ENCODE results near the gene LALBA. TPM values are rescaled to one million over a fixed set of nuclear protein-coding genes. Genes with fewer than 3 reads are reported as not detected.

The LALBA gene
- not detected in 5 replicates for total RNA-seq (2022; extraction: Qiagen RNA extraction; ENCODE audit: low read depth)

GRCh38 chr12:48569946-48570345, at the start of gene LALBA:
Gene LALBA, minus strand, starts transcription at chr12:48570046. Its CDS starts 26 bp downstream, at chr12:48570020.

GRCh38 chr12:48525332-48525731, 44.5 kb downstream of the LALBA start, which contains the start of gene OR8S1:
Gene OR8S1, plus strand, starts transcription at chr12:48525632. Its CDS starts 0 bp downstream, at chr12:48525632.

Other genes starting within 250 kb of the LALBA start
- 5.9 to 8.7 TPM (median 6.9 TPM) in 5 replicates for gene ZNF641, start 219.1 kb downstream of the LALBA start, total RNA-seq (2022; extraction: Qiagen RNA extraction; ENCODE audit: low read depth)
- gene ANP32D, start 97.5 kb downstream of the LALBA start, total RNA-seq (2022; extraction: Qiagen RNA extraction; ENCODE audit: low read depth): not detected in 5 replicates
- gene C12orf54, start 87.5 kb downstream of the LALBA start, total RNA-seq (2022; extraction: Qiagen RNA extraction; ENCODE audit: low read depth): not detected in 5 replicates
- gene OR8S1, start 44.4 kb downstream of the LALBA start, total RNA-seq (2022; extraction: Qiagen RNA extraction; ENCODE audit: low read depth): not detected in 5 replicates
- 31.5 to 41.2 TPM (median 36.0 TPM) in 5 replicates for gene KANSL2, start 112.2 kb upstream of the LALBA start, total RNA-seq (2022; extraction: Qiagen RNA extraction; ENCODE audit: low read depth)
- gene CCNT1, start 146.7 kb upstream of the LALBA start, total RNA-seq (2022; extraction: Qiagen RNA extraction; ENCODE audit: low read depth): 12.8 to 15.9 TPM (median 14.0 TPM) in 5 replicates
- 11.0 to 17.3 TPM (median 14.5 TPM) in 5 replicates for gene ADCY6, start 219.0 kb upstream of the LALBA start, total RNA-seq (2022; extraction: Qiagen RNA extraction; ENCODE audit: low read depth)
- 26.8 to 42.5 TPM (median 33.5 TPM) in 5 replicates for gene CACNB3, start 248.4 kb upstream of the LALBA start, total RNA-seq (2022; extraction: Qiagen RNA extraction; ENCODE audit: low read depth)

Data from A549 treated with CpdA at 1 μM for 4 hours (cell line).